ENCODE measurements around the gene SETD1B.

DNA sequence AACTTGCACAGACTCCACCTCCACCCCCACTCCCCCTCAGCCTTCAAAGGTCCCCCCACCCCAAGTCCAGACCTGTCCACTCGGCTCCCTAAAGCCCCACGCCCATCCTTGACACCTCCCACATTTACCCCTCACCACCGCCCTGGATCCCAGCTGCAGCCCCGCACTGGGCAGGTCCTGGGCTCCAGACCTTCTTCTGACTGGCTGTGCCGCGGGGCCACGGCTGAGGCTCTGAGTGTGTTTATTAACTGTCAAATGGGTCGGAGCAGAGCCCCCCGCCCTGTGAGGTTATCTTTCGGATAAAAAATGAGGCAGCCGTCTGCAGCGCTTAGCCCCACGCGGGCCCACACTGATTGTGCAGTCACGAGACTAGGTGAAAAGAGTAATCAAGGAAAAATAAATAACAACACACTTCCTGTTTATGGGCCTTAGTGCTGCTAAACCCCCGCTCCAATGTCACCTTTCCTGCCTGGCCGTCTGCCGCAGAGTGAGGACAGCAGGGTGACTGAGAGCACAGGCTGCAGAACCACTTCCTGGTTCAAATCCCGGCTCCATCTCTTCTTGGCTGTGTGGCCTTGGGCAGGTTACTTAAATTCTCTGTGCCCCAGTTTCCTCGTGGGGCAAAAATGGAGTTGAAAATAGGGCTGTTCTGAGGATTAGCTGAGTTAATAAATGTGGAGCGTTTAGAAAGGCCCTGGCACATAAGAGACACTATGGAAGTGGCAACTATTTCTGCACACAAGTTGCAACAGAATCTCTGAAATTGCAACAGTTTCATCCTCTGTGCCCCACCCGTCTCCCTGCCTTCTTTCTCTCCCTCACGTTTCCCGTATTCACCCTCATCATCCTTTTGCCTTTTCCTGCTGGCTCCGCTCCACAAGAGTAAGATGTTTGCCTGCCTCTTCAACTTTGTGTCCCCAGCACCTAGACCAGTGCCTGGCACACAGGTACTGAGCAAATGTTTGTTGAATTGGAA, 9.4 kb downstream of the SETD1B start:
- TF ChIP-seq TAF1 (IDR thresholded peaks at IDR 0.05; ENCODE audit: borderline replicate concordance, low read depth, low read length) (no peak), POLR2A (IDR thresholded peaks at IDR 0.05; ENCODE audit: low read depth, low read length) (no peak), POLR2AphosphoS5 (IDR thresholded peaks at IDR 0.05; ENCODE audit: low read depth, low read length) (no peak)

Data from GM12892 (cell line).